ENCODE data around the gene DCP1B. TPM values are rescaled to one million over a fixed set of nuclear protein-coding genes. Genes with fewer than 3 reads are reported as not detected.

The DCP1B gene
- total RNA-seq, 2 experiments from 2014 or later: 13.1 to 13.4 TPM

DNA sequence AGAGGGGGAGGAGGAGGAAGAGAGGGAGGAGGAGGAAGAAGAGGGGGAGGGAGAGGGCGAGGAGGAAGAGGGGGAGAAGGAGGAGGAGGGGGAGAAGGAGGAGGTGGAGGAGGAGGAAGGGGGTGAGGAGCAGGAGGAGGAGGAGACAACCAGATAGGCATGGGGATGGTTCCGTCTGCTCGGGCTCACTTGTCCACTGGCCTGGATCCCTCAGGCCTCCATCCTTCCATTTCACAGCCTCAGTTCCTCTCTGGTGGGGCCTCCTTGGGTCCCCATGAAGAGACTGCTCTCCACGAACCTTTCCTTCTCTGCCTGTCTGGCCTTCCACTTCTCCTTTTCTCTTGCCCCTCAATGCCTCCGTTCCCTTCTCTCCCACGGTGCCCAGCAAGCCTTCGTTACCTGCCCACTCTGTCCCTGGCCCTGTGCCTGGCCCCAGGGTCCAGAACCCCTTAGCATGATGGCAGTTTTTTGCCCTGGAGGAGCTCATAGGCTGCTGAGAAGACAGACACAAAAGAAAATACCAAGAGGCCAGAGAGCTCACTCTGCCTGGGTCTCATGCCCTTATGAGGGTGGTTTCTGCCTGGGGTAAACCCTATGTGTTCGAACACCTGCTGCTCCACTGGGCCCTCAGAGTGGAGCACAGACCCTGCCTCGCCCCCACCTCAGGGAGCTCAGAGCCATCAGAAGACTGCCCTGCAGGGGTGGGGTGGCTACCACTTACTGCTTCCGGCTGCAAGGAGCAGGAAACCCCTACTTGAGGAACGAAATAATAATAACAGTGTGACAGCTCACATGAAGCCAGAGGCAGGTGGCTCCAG is 74.1 kb downstream of the DCP1B start:
- no peaks in the 10 kb centered on the region for H3K9me3 Mint-ChIP-seq
- H3K4me3 Mint-ChIP-seq: no peak overlapping the region
- intact Hi-C loops (cut with micrococcal nuclease): no loop called here
- no peaks in the 10 kb centered on the region for H3K27me3 Mint-ChIP-seq
- ChIA-PET CTCF (interaction anchor here (1.3 kb wide), 1 partner anchor 10 kb away, joined by 4 read pairs; no protein-coding TSS in a partner anchor), POLR2A (no interaction called here)
- DNase-seq: no peak
- no peaks in the 10 kb centered on the region for H3K36me3 Mint-ChIP-seq
- peaks cover under 1% of the 10 kb centered on the region for H3K4me1 Mint-ChIP-seq (ENCODE audit: low read depth)
- H3K27ac Mint-ChIP-seq: no peak overlapping the region

DNA sequence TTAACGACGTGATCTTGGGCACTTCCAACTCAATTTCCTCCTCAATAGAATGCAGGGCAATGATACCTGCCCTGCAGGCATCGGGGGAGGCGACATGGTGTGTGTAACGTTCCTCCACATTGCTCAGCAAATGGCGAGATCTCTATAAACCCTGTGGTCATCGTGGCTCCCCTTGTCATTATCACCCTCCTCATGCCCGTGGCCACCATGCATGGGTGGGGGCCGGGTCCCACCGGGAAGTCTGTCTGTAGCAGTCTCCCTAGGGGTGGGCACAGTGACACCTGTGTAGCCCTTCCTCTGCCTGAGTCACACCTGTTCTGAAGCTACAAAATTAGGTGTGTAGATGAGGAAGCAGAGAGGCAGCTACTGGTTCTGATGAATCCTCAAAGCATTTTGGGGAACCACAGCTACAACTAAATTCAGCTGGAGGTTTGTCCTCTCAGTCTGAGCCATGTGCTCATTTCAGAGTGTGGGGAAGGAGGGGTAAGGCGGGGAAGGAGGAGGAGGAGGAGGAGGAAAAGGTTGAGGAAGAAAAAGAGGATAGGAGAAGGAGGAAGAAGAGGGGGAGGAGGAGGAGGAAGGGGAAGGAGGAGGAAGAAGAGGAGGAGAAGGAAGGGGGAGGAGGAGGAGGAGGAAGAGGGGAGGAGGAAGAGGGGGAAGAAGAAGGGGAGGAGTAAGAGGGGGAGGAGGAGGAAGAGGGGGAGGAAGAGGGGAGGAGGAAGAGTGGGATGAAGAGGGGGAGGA is 74.8 kb downstream of the DCP1B start:
- CTCF ChIA-PET: no interaction called here
- no peaks in the 10 kb centered on the region for H3K27me3 Mint-ChIP-seq
- no peak overlapping the region for H3K4me3 Mint-ChIP-seq
- no peak overlapping the region for H3K27ac Mint-ChIP-seq
- intact Hi-C loops (cut with micrococcal nuclease): no loop called here
- no peaks in the 10 kb centered on the region for H3K36me3 Mint-ChIP-seq
- POLR2A ChIA-PET: no interaction called here
- peaks cover 8% of the 10 kb centered on the region for H3K4me1 Mint-ChIP-seq (ENCODE audit: low read depth)
- DNase-seq: no peak
- H3K9me3 Mint-ChIP-seq: no peaks in the 10 kb centered on the region

DNA sequence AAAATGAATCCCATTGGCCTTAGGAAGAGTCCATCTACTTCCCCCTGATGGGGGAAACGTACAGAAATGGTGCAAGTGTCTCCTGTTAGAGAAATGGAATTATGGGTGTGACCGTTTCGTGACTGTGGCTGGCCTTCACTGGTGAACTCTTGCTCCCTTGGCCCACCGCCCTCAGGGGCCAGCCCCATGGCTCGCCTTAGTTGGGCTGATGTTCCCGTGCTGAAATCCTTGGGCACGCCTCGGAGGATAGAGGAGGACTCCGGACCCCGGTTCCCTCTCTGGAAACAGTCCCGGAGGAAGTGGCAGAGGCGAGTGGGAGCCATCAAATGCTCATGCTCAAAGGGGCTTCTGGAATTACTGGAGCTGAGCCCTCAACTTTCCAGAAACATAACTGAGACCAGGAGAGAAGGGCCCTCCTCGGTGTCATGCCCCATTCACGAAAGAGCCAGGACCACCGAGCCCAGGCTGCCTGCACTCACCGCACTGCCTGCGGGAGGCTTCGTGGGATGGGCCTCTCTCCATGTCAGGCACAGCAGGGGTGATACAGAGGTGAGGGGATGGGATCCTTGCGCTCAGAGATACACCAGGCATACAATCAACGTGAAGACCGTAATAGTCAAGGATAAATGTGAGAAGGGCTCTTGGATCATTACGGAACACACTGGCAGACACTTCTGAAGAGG is 75.7 kb downstream of the DCP1B start:
- Mint-ChIP-seq H3K9me3 (no peaks in the 10 kb centered on the region), H3K4me1 (ENCODE audit: low read depth) (peaks cover 10% of the 10 kb centered on the region), H3K4me3 (no peak overlapping the region), H3K27ac (no peak overlapping the region), H3K27me3 (peaks cover under 1% of the 10 kb centered on the region), H3K36me3 (no peaks in the 10 kb centered on the region)
- ChIA-PET CTCF (no interaction called here), POLR2A (no interaction called here)
- DNase-seq: no peak
- intact Hi-C loops (cut with micrococcal nuclease): no loop called here

DNA sequence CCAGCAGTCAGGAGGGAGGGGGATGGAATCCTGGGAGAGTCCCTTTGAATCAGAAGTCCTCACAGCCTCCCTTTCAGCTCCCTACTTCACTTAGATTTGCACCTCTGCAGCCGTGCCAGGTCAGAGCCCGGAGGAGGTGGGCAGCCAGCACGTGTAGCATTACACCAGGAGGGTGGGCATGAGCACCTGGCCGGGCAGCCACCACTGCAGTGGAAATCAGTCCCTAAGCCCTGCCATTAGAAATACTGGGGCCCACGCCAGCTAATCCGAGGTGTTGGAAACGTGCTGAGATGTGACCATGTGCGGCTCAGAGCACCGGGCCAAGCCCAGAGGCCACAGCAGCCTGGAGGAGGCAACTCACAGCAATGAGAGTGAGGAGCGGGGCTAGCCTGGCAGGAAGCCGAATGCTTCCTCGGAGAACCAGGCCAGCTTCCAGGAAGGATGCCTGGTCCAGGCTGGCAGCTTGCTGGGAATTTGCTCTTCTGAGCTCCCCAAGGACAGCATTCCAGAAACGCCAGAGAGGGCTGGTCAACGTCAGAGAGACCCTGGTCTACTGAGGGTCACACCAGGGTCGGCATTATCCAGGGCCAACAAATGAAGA is 76.4 kb downstream of the DCP1B start:
- Mint-ChIP-seq H3K27ac (no peak overlapping the region), H3K27me3 (peaks cover 5% of the 10 kb centered on the region), H3K36me3 (no peaks in the 10 kb centered on the region), H3K4me1 (ENCODE audit: low read depth) (peaks cover 10% of the 10 kb centered on the region), H3K4me3 (no peak overlapping the region), H3K9me3 (no peaks in the 10 kb centered on the region)
- ChIA-PET POLR2A (no interaction called here), CTCF (interaction anchor here (1.0 to 1.6 kb wide), 2 partner anchors 12 to 132 kb away, joined by 3 to 5 read pairs; no protein-coding TSS in a partner anchor)
- intact Hi-C loops (cut with micrococcal nuclease): no loop called here
- DNase-seq: no peak

DNA sequence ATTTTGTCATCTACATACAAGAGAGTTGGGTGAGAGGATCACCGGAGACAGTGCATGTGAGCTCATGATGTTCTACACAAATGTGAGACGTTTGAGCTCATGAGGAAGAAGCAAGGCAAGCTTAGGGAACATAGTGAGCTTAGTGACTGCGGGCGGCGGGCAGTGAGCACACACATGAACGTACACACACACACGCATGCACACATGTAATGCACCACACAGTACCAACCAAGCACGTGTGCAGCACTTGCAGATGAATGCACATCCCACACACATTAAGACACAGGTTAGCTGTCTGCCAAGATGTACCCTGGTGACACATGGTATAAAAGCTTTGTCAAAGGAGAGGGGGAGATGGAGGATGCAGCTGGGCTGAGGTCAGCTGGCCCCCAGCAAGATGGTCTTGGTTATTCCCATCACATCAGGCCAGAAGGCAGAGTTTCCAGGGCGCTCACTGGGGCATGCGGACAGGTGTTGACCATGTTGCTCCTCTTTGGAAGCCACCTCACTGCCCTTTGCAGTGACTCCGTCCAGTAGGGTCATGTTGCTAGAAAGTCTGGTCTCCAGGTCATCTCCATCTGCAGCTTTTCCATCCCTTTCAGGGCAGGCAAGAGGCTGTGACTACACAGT is 77.1 kb downstream of the DCP1B start:
- Mint-ChIP-seq H3K4me1 (ENCODE audit: low read depth) (peaks cover 10% of the 10 kb centered on the region), H3K9me3 (no peaks in the 10 kb centered on the region), H3K27ac (no peak overlapping the region), H3K27me3 (peaks cover 5% of the 10 kb centered on the region), H3K36me3 (no peaks in the 10 kb centered on the region), H3K4me3 (no peak overlapping the region)
- ChIA-PET POLR2A (no interaction called here), CTCF (interaction anchor here (1.0 to 1.7 kb wide), 4 partner anchors 12 to 136 kb away, joined by 3 to 5 read pairs (median 4); no protein-coding TSS in a partner anchor)
- no peak for DNase-seq
- intact Hi-C loops (cut with micrococcal nuclease): no loop called here

DNA sequence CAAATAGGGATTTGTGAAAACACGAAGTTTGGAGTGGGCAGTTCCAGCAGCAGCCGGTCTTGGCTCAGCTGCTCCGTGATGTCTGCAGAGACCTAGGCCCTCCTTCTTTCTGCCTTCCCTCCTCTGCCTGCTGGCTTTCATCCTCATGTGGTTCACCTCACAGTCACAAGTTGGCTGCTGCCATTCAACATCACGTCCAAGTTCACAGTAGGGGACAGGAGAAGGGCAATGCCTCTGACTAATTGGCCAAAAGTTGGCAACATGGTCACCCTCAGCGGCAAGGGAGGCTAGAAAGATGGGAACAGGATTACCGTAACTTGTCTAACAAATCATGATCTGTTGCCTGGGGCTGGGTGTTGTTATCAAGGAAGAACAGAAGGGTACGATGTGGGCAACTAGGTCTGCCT is 78.0 kb downstream of the DCP1B start:
- Mint-ChIP-seq H3K9me3 (no peaks in the 10 kb centered on the region), H3K27me3 (peaks cover 5% of the 10 kb centered on the region), H3K4me3 (no peak overlapping the region), H3K27ac (no peak overlapping the region), H3K4me1 (ENCODE audit: low read depth) (peaks cover 10% of the 10 kb centered on the region), H3K36me3 (no peaks in the 10 kb centered on the region)
- intact Hi-C loops (cut with micrococcal nuclease): no loop called here
- POLR2A ChIA-PET: no interaction called here
- no peak for DNase-seq
- CTCF ChIA-PET: interaction anchor here (1.5 to 1.7 kb wide), 2 partner anchors 14 to 135 kb away, joined by 4 read pairs; no protein-coding TSS in a partner anchor

DNA sequence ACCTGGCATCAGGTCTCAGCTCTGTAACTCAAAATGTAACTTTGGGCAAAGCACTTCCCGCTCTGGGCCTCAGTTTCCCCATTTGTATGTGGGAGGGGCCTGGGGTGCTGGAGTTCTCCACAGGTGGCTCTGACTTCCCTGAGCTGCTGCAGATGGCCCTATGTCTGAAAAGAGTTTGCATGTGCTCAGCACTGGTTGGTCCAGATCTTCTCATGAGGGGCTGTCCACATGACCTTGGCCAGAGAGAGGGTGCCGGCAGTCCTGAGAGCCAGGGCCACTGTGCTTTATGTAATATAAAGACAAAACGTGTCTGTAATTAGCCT is 78.6 kb downstream of the DCP1B start:
- no peak for DNase-seq
- Mint-ChIP-seq H3K4me1 (ENCODE audit: low read depth) (peaks cover 10% of the 10 kb centered on the region), H3K36me3 (no peaks in the 10 kb centered on the region), H3K27me3 (peaks cover 7% of the 10 kb centered on the region), H3K27ac (no peak overlapping the region), H3K4me3 (no peak overlapping the region), H3K9me3 (no peaks in the 10 kb centered on the region)
- intact Hi-C loops (cut with micrococcal nuclease): no loop called here
- ChIA-PET CTCF (interaction anchor here (1.5 to 1.7 kb wide), 2 partner anchors 14 to 135 kb away, joined by 4 read pairs; no protein-coding TSS in a partner anchor), POLR2A (no interaction called here)

DNA sequence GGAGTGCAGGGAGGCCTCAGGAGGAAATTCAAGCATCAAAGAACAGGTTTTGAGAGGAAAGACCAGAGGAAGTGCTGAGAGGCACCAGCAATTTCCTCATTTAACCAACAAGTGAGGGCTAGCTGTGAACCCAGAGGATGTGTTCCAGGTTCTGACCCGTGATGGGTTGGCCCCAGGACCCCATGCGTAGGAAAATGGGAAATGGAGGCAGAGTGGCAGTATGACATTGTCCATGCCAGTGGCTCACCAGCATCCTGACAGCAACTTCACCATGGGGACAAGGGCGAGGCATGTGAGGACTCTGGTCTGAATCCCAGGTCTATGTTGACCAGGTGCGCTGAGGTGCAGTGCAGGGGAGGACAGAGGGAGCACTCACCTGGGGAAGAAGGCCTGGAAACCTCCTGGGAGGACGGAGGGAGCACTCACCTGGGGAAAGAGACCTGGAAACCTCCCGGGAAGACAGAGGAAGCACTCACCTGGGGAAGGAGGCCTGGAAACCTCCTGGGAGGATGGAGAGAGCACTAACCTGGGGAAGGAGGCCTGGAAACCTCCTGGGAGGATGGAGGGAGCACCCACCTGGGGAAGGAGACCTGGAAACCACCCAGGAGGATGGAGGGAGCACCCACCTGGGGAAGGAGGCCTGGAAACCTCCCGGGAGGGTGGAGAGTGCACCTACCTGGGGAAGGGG is 79.1 kb downstream of the DCP1B start:
- ChIA-PET POLR2A (no interaction called here), CTCF (interaction anchor here (1.5 to 1.7 kb wide), 2 partner anchors 15 to 134 kb away, joined by 4 read pairs; no protein-coding TSS in a partner anchor)
- H3K4me3 Mint-ChIP-seq: no peak overlapping the region
- H3K9me3 Mint-ChIP-seq: no peaks in the 10 kb centered on the region
- peaks cover 7% of the 10 kb centered on the region for H3K27me3 Mint-ChIP-seq
- H3K27ac Mint-ChIP-seq: no peak overlapping the region
- intact Hi-C loops (cut with micrococcal nuclease): no loop called here
- H3K36me3 Mint-ChIP-seq: no peaks in the 10 kb centered on the region
- no peak for DNase-seq
- peaks cover 10% of the 10 kb centered on the region for H3K4me1 Mint-ChIP-seq (ENCODE audit: low read depth)

DNA sequence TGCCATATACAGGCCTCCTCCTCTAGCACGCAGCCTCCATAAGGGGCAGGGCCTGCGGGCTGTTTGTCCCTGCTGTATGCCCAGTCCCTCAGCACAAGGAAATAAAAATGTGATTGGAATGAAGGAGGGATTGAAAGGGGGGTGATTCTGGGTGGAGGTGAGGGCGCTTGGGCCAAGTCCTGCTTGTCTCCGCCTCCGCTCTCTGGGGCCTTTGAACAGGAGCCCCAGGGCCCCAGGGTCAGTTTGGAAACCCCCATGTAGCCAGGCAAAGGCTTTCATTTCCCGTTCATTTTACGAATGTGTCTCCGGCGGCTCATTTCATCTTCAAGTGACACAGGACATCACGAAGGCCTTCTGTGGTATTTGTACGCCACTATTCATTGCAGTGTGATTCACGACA is 81.3 kb downstream of the DCP1B start:
- no peaks in the 10 kb centered on the region for H3K36me3 Mint-ChIP-seq
- intact Hi-C loops (cut with micrococcal nuclease): no loop called here
- H3K27me3 Mint-ChIP-seq: peaks cover 7% of the 10 kb centered on the region
- H3K4me1 Mint-ChIP-seq (ENCODE audit: low read depth): peaks cover 10% of the 10 kb centered on the region
- no peak overlapping the region for H3K4me3 Mint-ChIP-seq
- H3K9me3 Mint-ChIP-seq: no peaks in the 10 kb centered on the region
- POLR2A ChIA-PET: no interaction called here
- CTCF ChIA-PET: interaction anchor here (0.7 kb wide), 1 partner anchor 17 kb away, joined by 3 read pairs; no protein-coding TSS in a partner anchor
- H3K27ac Mint-ChIP-seq: no peak overlapping the region
- no peak for DNase-seq

DNA sequence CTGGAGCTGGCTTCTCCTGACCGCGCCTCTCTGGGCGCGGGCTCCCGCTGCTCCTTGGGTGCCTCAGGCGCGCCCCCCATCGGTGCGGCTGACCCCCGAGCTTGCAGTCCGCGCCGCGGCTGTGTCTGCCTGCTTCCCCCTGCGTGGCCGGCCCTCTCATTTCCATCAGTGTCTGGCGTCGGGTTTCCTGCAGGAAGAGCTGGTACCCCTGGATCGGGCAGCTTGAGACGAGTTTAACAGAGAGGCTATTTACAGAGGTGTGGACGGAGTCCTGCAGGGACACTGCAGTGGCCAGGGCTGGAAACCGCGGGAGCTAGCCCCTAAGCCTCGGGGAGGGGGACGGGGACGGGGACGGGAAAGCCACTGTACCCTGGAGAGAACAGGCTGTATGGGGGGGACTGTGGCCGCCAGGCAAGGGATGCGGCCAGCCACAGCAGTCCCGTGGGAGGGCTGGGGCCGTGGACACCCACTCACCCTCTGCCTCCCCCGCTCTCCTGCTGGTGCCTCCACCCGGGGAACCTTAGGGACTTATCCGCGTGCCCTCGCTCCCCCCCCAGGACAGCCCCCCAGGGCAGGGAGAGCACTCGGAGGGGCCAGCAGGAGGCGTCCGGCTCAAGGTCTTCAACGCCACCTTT is 82.1 kb downstream of the DCP1B start:
- peaks cover 10% of the 10 kb centered on the region for H3K4me1 Mint-ChIP-seq (ENCODE audit: low read depth)
- intact Hi-C loops (cut with micrococcal nuclease): no loop called here
- CTCF ChIA-PET: no interaction called here
- DNase-seq: no peak
- no peaks in the 10 kb centered on the region for H3K9me3 Mint-ChIP-seq
- no peaks in the 10 kb centered on the region for H3K36me3 Mint-ChIP-seq
- H3K27ac Mint-ChIP-seq: no peak overlapping the region
- H3K4me3 Mint-ChIP-seq: no peak overlapping the region
- POLR2A ChIA-PET: no interaction called here
- H3K27me3 Mint-ChIP-seq: peaks cover 7% of the 10 kb centered on the region

DNA sequence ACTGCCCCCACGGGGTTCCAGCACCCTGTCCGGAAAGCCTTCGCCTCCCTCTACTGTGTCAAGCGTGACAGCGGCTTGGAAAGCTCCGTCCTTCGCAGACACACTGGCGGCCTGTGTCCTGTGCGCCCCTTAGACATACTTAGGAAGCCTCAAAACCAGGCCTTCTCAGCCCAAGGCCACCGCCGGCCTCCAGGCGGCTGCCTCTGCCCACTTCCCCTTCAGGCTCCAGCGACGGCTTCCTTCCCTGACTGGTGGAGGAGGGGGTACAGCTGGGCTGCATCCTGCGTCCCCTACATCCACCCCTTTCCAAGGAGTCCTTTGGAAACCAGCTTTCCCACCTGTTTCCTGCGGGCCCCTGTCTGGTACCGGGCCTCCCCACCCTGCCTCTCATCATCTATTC is 83.3 kb downstream of the DCP1B start:
- no peak for DNase-seq
- ChIA-PET POLR2A (no interaction called here), CTCF (interaction anchor here (1.0 kb wide), 1 partner anchor 286 kb away, joined by 4 read pairs; no protein-coding TSS in a partner anchor)
- Mint-ChIP-seq H3K27ac (no peak overlapping the region), H3K4me3 (no peak overlapping the region), H3K27me3 (peaks cover 7% of the 10 kb centered on the region), H3K36me3 (no peaks in the 10 kb centered on the region), H3K9me3 (no peaks in the 10 kb centered on the region), H3K4me1 (ENCODE audit: low read depth) (peaks cover 15% of the 10 kb centered on the region)
- intact Hi-C loops (cut with micrococcal nuclease): no loop called here

Data from activated CD4-positive, alpha-beta memory T cell treated with anti-CD3 and anti-CD28 coated beads for 36 hours (primary cell).